ENCODE measurements around the gene RNF26.

DNA sequence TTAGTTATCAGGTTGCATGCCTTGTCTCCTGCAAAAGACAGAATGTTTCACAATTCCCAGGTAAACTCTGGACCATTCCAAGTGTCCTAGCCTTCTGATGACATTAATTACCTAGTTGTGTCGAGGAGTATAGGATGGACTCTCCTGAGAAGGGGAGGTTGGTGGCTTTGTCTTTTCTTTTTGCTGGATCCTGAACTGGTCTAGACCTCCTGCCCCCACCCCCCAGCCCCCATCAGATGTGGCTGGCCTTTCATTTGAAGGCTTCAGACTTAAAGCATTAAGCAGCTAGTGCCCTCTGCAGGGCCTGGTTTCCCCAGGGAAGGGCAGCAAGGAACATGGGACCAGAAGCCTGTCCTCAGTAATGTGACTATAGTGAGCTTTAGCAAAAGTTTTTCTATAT, 27.1 kb upstream of the RNF26 start:
- TF ChIP-seq POLR2A (IDR thresholded peaks at IDR 0.05), result no peak
- TF ChIP-seq, protein P1, sequence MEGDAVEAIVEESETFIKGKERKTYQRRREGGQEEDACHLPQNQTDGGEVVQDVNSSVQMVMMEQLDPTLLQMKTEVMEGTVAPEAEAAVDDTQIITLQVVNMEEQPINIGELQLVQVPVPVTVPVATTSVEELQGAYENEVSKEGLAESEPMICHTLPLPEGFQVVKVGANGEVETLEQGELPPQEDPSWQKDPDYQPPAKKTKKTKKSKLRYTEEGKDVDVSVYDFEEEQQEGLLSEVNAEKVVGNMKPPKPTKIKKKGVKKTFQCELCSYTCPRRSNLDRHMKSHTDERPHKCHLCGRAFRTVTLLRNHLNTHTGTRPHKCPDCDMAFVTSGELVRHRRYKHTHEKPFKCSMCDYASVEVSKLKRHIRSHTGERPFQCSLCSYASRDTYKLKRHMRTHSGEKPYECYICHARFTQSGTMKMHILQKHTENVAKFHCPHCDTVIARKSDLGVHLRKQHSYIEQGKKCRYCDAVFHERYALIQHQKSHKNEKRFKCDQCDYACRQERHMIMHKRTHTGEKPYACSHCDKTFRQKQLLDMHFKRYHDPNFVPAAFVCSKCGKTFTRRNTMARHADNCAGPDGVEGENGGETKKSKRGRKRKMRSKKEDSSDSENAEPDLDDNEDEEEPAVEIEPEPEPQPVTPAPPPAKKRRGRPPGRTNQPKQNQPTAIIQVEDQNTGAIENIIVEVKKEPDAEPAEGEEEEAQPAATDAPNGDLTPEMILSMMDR (IDR thresholded peaks at IDR 0.05), result no peak
